ENCODE data around the gene NTNG1. TPM values are rescaled to one million over a fixed set of nuclear protein-coding genes. Genes with fewer than 3 reads are reported as not detected.

NTNG1 gene
- total and polyA plus RNA-seq, 3 donors from 2014 or later = 1.8 to 2.3 (median 2.2) TPM

DNA sequence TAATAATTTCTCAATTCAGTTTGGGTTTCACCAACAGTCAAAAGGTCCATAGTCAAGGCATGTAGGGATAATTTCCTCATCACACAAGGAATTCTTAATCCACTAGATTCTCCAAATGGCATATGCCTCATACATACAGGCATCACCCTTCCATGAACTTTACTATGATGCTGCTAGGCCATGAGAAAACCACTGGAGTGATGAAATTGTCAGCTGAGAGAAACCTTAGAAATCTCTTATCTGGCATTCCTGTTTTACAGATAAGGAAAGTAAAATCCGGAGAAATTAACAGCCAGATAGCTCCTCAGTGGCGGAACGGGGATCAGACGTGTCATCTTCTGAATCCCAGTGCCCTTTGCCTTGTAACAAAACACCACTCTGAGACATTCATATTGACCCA lies 274.4 kb downstream of the NTNG1 start:
- TF ChIP-seq, protein P1, sequence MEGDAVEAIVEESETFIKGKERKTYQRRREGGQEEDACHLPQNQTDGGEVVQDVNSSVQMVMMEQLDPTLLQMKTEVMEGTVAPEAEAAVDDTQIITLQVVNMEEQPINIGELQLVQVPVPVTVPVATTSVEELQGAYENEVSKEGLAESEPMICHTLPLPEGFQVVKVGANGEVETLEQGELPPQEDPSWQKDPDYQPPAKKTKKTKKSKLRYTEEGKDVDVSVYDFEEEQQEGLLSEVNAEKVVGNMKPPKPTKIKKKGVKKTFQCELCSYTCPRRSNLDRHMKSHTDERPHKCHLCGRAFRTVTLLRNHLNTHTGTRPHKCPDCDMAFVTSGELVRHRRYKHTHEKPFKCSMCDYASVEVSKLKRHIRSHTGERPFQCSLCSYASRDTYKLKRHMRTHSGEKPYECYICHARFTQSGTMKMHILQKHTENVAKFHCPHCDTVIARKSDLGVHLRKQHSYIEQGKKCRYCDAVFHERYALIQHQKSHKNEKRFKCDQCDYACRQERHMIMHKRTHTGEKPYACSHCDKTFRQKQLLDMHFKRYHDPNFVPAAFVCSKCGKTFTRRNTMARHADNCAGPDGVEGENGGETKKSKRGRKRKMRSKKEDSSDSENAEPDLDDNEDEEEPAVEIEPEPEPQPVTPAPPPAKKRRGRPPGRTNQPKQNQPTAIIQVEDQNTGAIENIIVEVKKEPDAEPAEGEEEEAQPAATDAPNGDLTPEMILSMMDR (IDR thresholded peaks at IDR 0.05) = no peak
- TF ChIP-seq POLR2A (IDR thresholded peaks at IDR 0.05) = no peak
- H3K9me3 ChIP-seq = no peaks in the 10 kb centered on the region
- WGBS, 2 donors = 86 to 96% methylated on average over 4 of the region's 4 CpGs
- H3K36me3 ChIP-seq (ENCODE audit: low read depth, missing control alignments) = no peaks in the 10 kb centered on the region
- intact Hi-C loops (cut with DNase I; ENCODE audit: low total_unique reads) = no loop called here
- no peak for DNase-seq
- H3K4me1 ChIP-seq = no peaks in the 10 kb centered on the region
- no peak overlapping the region for H3K4me3 ChIP-seq
- no peak overlapping the region for H3K27ac ChIP-seq
- H3K27me3 ChIP-seq = no peaks in the 10 kb centered on the region

DNA sequence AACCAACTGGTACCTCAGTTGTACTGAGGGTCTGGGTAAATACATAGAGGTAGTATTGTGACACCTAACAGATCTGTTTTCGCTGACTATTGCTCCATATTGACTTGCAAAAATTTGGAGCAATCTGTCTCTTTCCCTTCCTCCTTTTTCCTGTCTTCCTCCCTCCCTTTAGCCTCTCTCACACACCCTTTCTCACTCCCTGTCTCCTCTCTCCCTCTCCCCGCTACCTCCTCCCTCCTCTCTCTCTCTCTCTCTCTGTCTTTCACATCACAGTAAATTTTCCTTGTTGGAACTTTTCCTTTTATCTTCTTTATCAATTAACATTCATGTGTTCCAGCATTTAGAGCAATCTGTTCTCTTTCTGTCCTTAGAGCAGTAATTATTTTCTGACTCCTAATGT lies 278.2 kb downstream of the NTNG1 start:
- intact Hi-C loops (cut with DNase I; ENCODE audit: low total_unique reads) = no loop called here
- no peak for DNase-seq
- TF ChIP-seq POLR2A (IDR thresholded peaks at IDR 0.05) = no peak
- TF ChIP-seq, protein P1 (IDR thresholded peaks at IDR 0.05) = no peak
- no peaks in the 10 kb centered on the region for H3K27me3 ChIP-seq
- no peaks in the 10 kb centered on the region for H3K36me3 ChIP-seq (ENCODE audit: low read depth, missing control alignments)
- H3K9me3 ChIP-seq = no peaks in the 10 kb centered on the region
- no peaks in the 10 kb centered on the region for H3K4me1 ChIP-seq
- H3K27ac ChIP-seq = no peak overlapping the region
- 63 to 71% methylated on average over 2 of the region's 2 CpGs for WGBS, 2 donors
- H3K4me3 ChIP-seq = no peak overlapping the region

DNA sequence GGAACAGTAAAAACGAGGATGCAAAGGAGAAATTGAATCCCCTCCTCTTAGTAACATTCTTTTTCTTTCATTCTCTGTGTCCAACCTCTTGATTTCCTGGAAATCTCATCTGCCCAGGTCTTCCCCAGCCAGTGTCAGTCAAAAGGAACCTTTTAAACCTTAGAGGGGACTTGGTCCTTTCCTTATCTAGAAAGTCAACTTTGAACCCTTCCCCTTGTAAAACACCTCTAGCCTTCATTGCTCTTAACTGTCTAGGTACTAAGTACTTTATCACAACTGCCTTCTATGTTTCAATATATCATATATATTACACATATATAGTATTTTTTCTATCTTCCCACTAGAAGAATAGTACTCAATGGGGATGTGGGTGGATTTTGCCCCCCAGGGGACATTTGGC lies 282.1 kb downstream of the NTNG1 start:
- Histone ChIP-seq H3K27ac (no peak overlapping the region), H3K4me1 (no peaks in the 10 kb centered on the region), H3K4me3 (no peak overlapping the region), H3K36me3 (ENCODE audit: low read depth, missing control alignments) (no peaks in the 10 kb centered on the region), H3K27me3 (no peaks in the 10 kb centered on the region), H3K9me3 (no peaks in the 10 kb centered on the region)
- intact Hi-C loops (cut with DNase I; ENCODE audit: low total_unique reads) = no loop called here
- no peak for DNase-seq
- no peak for TF ChIP-seq POLR2A (IDR thresholded peaks at IDR 0.05)
- TF ChIP-seq, protein P1 (IDR thresholded peaks at IDR 0.05) = no peak
- WGBS, 2 donors = 92 to 97% methylated on average over 1 of the region's 1 CpG

DNA sequence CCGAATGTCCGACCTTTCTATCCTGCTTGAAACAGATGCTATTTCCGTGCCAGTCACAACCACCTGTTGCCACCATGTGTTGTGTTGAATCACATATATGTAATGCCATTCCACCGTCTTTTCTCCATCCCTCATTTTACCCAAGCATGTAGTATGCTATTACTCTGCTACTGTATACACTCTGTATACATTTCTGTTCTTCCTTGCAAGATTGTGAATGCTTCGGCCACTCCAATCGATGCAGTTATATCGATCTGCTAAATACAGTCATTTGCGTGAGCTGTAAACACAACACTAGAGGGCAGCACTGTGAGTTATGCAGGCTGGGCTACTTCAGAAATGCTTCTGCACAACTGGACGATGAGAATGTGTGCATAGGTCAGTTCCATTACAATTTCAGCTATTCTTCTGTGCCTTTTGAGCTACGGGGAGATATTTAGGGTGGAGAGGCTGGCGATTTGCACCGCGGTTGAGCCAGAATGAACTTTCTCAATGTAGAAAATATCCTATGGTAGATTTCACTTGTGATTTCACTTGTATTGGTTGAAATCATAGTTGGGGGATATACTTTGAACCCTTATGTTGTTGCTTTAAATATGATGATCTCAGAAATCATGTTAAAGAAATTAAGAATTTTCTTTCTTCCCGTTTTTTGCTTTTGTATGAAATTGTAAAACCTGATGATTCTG lies 289.8 kb downstream of the NTNG1 start:
- H3K27me3 ChIP-seq = no peaks in the 10 kb centered on the region
- DNase-seq = peak; percentile 64
- no peaks in the 10 kb centered on the region for H3K9me3 ChIP-seq
- no peaks in the 10 kb centered on the region for H3K36me3 ChIP-seq (ENCODE audit: low read depth, missing control alignments)
- TF ChIP-seq, protein P1 (IDR thresholded peaks at IDR 0.05) = peak in 2 of 3 experiments; percentile 42 to 51
- TF ChIP-seq POLR2A (IDR thresholded peaks at IDR 0.05) = no peak
- H3K4me3 ChIP-seq = no peak overlapping the region
- no peak overlapping the region for H3K27ac ChIP-seq
- H3K4me1 ChIP-seq = no peaks in the 10 kb centered on the region
- intact Hi-C loops (cut with DNase I; ENCODE audit: low total_unique reads) = no loop called here
- 53 to 57% methylated on average over 14 of the region's 14 CpGs for WGBS, 2 donors

DNA sequence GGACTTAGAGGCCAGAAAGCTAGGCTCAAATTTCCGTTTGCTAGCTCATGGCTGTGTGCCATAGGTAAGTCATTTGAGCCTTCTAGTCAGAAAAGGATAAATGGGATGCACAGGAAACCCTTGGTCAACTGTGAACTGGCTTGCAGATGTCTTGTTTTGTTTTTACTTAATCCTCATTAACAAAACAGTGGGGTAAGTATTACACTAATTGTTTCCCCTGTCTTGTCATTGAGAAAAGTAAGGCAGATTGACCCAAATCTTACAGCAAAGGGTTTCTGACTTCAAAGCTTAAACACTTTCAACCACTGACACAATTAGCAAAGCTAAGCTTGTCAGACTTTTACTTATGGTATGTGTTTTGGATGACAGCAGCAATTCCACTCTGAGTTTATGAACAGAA lies 291.3 kb downstream of the NTNG1 start:
- intact Hi-C loops (cut with DNase I; ENCODE audit: low total_unique reads) = no loop called here
- DNase-seq = no peak
- TF ChIP-seq, protein P1 (IDR thresholded peaks at IDR 0.05) = no peak
- TF ChIP-seq POLR2A (IDR thresholded peaks at IDR 0.05) = no peak
- H3K9me3 ChIP-seq = no peaks in the 10 kb centered on the region
- H3K27me3 ChIP-seq = no peaks in the 10 kb centered on the region
- no peaks in the 10 kb centered on the region for H3K4me1 ChIP-seq
- H3K27ac ChIP-seq = no peak overlapping the region
- WGBS, 2 donors = 60 to 83% methylated on average over 1 of the region's 1 CpG
- no peaks in the 10 kb centered on the region for H3K36me3 ChIP-seq (ENCODE audit: low read depth, missing control alignments)
- no peak overlapping the region for H3K4me3 ChIP-seq
